Hepatocyte (in vitro differentiated cells): ENCODE data around the gene DIAPH3. TPM values are rescaled to one million over a fixed set of nuclear protein-coding genes. Genes with fewer than 3 reads are reported as not detected.

Source experiments
- DNase-seq: peaks from one replicate; pipeline ENCODE4 v3.0.0-alpha.2; 2016; ENCODE audit warnings: low spot score
- H2AFZ ChIP-seq: fragments of 200-600 bp; sonication (generic); 2 replicates; pipeline ENCODE4 v1.6.0; 2016; ENCODE audit warnings: antibody characterized with exemption, mild to moderate bottlenecking
- H3K27ac ChIP-seq: fragments of 200-600 bp; sonication (generic); 2 replicates; pipeline ENCODE4 v1.5.1; 2016; ENCODE audit warnings: mild to moderate bottlenecking
- H3K27me3 ChIP-seq: fragments of 200-600 bp; sonication (generic); 2 replicates; pipeline ENCODE4 v1.6.1; 2016
- H3K36me3 ChIP-seq: fragments of 200-600 bp; sonication (generic); replicated peaks from 2 replicates; pipeline ENCODE4 v1.5.1; 2016; ENCODE audit warnings: low read depth; ENCODE audit not compliant: insufficient read depth
- H3K4me1 ChIP-seq: fragments of 200-600 bp; sonication (generic); 2 replicates; pipeline ENCODE4 v1.5.1; 2016; ENCODE audit warnings: mild to moderate bottlenecking, moderate library complexity; ENCODE audit not compliant: insufficient read depth
- H3K4me2 ChIP-seq: fragments of 200-600 bp; sonication (generic); 2 replicates; pipeline ENCODE4 v1.6.0; 2016
- H3K4me3 ChIP-seq: fragments of 200-600 bp; sonication (generic); 2 replicates; pipeline ENCODE4 v1.5.1; 2016; ENCODE audit warnings: mild to moderate bottlenecking
- H3K79me2 ChIP-seq: fragments of 200-600 bp; sonication (generic); 2 replicates; pipeline ENCODE4 v1.6.0; 2017; ENCODE audit warnings: mild to moderate bottlenecking
- H3K9me2 ChIP-seq: fragments of 200-600 bp; sonication (generic); replicated peaks from 2 replicates; pipeline ENCODE4 v1.6.0; 2017; ENCODE audit warnings: mild to moderate bottlenecking; ENCODE audit not compliant: insufficient read depth
- H3K9me3 ChIP-seq: fragments of 200-600 bp; sonication (generic); 2 replicates; pipeline ENCODE4 v1.5.1; 2016; ENCODE audit warnings: low read depth, mild to moderate bottlenecking
- H4K20me1 ChIP-seq: fragments of 200-600 bp; sonication (generic); 2 replicates; pipeline ENCODE4 v1.6.0; 2016; ENCODE audit warnings: mild to moderate bottlenecking; ENCODE audit not compliant: insufficient read depth, poor library complexity, severe bottlenecking
- CTCF ChIP-seq: fragments of 200-600 bp; sonication (generic); IDR thresholded peaks from 2 replicates; pipeline ENCODE4 v1.5.1; 2016; ENCODE audit warnings: antibody characterized with exemption, mild to moderate bottlenecking; ENCODE audit not compliant: poor library complexity
- EZH2 ChIP-seq: fragments of 200-600 bp; sonication (generic); IDR thresholded peaks from 2 replicates; pipeline ENCODE4 v1.6.1; 2016; ENCODE audit warnings: antibody characterized with exemption, mild to moderate bottlenecking, borderline replicate concordance
- EZH2phosphoT487 ChIP-seq: fragments of 200-600 bp; sonication (generic); IDR thresholded peaks from one replicate; pipeline ENCODE4 v1.6.1; 2018; ENCODE audit warnings: antibody characterized with exemption, mild to moderate bottlenecking, low read depth, moderate library complexity; ENCODE audit not compliant: unreplicated experiment, severe bottlenecking
- WGBS: methylation state at CpG from one replicate; pipeline ENCODE4 v1.1.6; 2016; ENCODE audit warnings: low lambda C conversion rate; ENCODE audit errors: missing lambda C conversion rate; 5-methylcytosine and 5-hydroxymethylcytosine counted together
- polyA plus RNA-seq: library from polyadenylated mRNA; unstranded; fragments of >200 nt; fragmentation: Nextera tagmentation; extraction: Ambion mirVana; gene quantifications from 2 replicates; pipeline ENCODE4 v1.2.1, GENCODE V29; 2016
- total RNA-seq: library from RNA; depleted of rRNA; stranded (reverse); fragments of >200 nt; gene quantifications from 2 replicates; pipeline ENCODE4 v1.2.3, GENCODE V29; 2014

The DIAPH3 gene
- total and polyA plus RNA-seq, 2 experiments from 2014 or later, result 4.7 to 7.9 TPM

GRCh38 chr13:60111691-60112090 lies 52.0 kb downstream of the DIAPH3 start:
- TF ChIP-seq CTCF (no peak), EZH2 (no peak)
- H3K79me2 ChIP-seq, result no peaks in the 10 kb centered on the region
- DNase-seq, result no peak
- H3K27ac ChIP-seq, result no peak overlapping the region
- no peak overlapping the region for H2AFZ ChIP-seq
- 97% methylated on average over 3 of the region's 3 CpGs for WGBS
- no peaks in the 10 kb centered on the region for H3K9me3 ChIP-seq
- H4K20me1 ChIP-seq, result no peaks in the 10 kb centered on the region
- H3K4me3 ChIP-seq, result no peak overlapping the region
- H3K36me3 ChIP-seq, result no peaks in the 10 kb centered on the region
- no peaks in the 10 kb centered on the region for H3K27me3 ChIP-seq
- H3K4me2 ChIP-seq, result no peak overlapping the region
- H3K4me1 ChIP-seq, result no peaks in the 10 kb centered on the region
- no peaks in the 10 kb centered on the region for H3K9me2 ChIP-seq

GRCh38 chr13:60109285-60109684 lies 54.4 kb downstream of the DIAPH3 start:
- Histone ChIP-seq H3K4me3 (no peak overlapping the region), H3K27ac (no peak overlapping the region), H4K20me1 (no peaks in the 10 kb centered on the region), H3K9me2 (no peaks in the 10 kb centered on the region), H2AFZ (no peak overlapping the region), H3K9me3 (no peaks in the 10 kb centered on the region), H3K4me2 (no peak overlapping the region), H3K27me3 (no peaks in the 10 kb centered on the region), H3K79me2 (no peaks in the 10 kb centered on the region), H3K4me1 (no peaks in the 10 kb centered on the region), H3K36me3 (no peaks in the 10 kb centered on the region)
- TF ChIP-seq EZH2phosphoT487, result no peak
- no peak for TF ChIP-seq CTCF
- no peak for TF ChIP-seq EZH2
- no peak for DNase-seq
- 94% methylated on average over 3 of the region's 3 CpGs for WGBS

GRCh38 chr13:60108589-60108988 lies 55.1 kb downstream of the DIAPH3 start:
- Histone ChIP-seq H2AFZ (no peak overlapping the region), H3K4me2 (no peak overlapping the region), H3K4me1 (no peaks in the 10 kb centered on the region), H4K20me1 (no peaks in the 10 kb centered on the region), H3K79me2 (no peaks in the 10 kb centered on the region), H3K9me2 (no peaks in the 10 kb centered on the region), H3K36me3 (no peaks in the 10 kb centered on the region), H3K27me3 (no peaks in the 10 kb centered on the region), H3K27ac (no peak overlapping the region), H3K4me3 (no peak overlapping the region), H3K9me3 (no peaks in the 10 kb centered on the region)
- no peak for TF ChIP-seq CTCF
- TF ChIP-seq EZH2phosphoT487, result no peak
- no peak for TF ChIP-seq EZH2
- WGBS, result 95% methylated on average over 2 of the region's 2 CpGs
- no peak for DNase-seq
